Caco-2 (cell line): Measurements from ENCODE around the gene SP100. TPM values are rescaled to one million over a fixed set of nuclear protein-coding genes. Genes with fewer than 3 reads are reported as not detected.

ENCODE experiments used
- BruUV-seq: library from RNA; stranded (reverse); fragments of 400-500 nt; replicated peaks from 2 replicates; lab custom pipeline; 2021; lab: Mats Ljungman, UMichigan
- CTCF ChIA-PET: fragments of 300-600 bp; sonication (Branson Sonifier 250); formaldehyde crosslinking; loops from one replicate; lab custom pipeline; 2022; ENCODE audit warnings: antibody characterized with exemption; lab: Charles Lee
- POLR2A ChIA-PET: fragments of 300-600 bp; sonication (Branson Sonifier 250); formaldehyde crosslinking; loops from one replicate; lab custom pipeline; 2022; ENCODE audit warnings: antibody characterized with exemption; lab: Charles Lee
- DNase-seq, 2 experiments: peaks; one replicate each; pipeline versions ENCODE4 v3.0.0 to v3.0.0-alpha.2; 2020 to 2022
- H3K27me3 ChIP-seq: replicated peaks from 2 replicates; pipeline ENCODE4 v1.6.0; 2011; ENCODE audit warnings: low read length; ENCODE audit not compliant: control insufficient read depth, insufficient read depth
- H3K36me3 ChIP-seq: 2 replicates; pipeline ENCODE4 v1.5.1; 2011; ENCODE audit warnings: low read length; ENCODE audit not compliant: control insufficient read depth, insufficient read depth
- H3K4me1 ChIP-seq: fragments of 250-450 bp; sonication (Bioruptor Pico); 2 replicates; pipeline ENCODE4 v1.5.1; 2020; ENCODE audit warnings: mild to moderate bottlenecking
- H3K4me3 ChIP-seq: 2 replicates; pipeline ENCODE4 v1.5.1; 2011; ENCODE audit warnings: low read depth, mild to moderate bottlenecking, control low read depth, low read length
- H3K9me3 ChIP-seq: fragments of 250-450 bp; sonication (Bioruptor Pico); 2 replicates; pipeline ENCODE4 v1.5.1; 2020; ENCODE audit warnings: mild to moderate bottlenecking, moderate library complexity
- H3K27ac Mint-ChIP-seq: one replicate; pipeline ENCODE4 v1.8.0; 2022; ENCODE audit warnings: mixed read lengths; ENCODE audit not compliant: unreplicated experiment
- H3K27me3 Mint-ChIP-seq: one replicate; pipeline ENCODE4 v1.8.0; 2022; ENCODE audit warnings: mixed read lengths; ENCODE audit not compliant: insufficient read depth, unreplicated experiment
- H3K36me3 Mint-ChIP-seq: one replicate; pipeline ENCODE4 v1.8.0; 2022; ENCODE audit warnings: mild to moderate bottlenecking, mixed read lengths; ENCODE audit not compliant: insufficient read depth, unreplicated experiment
- H3K4me1 Mint-ChIP-seq: one replicate; pipeline ENCODE4 v1.8.0; 2022; ENCODE audit warnings: low read depth, mixed read lengths; ENCODE audit not compliant: unreplicated experiment
- H3K4me3 Mint-ChIP-seq: one replicate; pipeline ENCODE4 v1.8.0; 2022; ENCODE audit warnings: mild to moderate bottlenecking, moderate library complexity, mixed read lengths; ENCODE audit not compliant: unreplicated experiment
- H3K9me3 Mint-ChIP-seq: one replicate; pipeline ENCODE4 v1.8.0; 2022; ENCODE audit warnings: mixed read lengths; ENCODE audit not compliant: unreplicated experiment
- intact Hi-C: fragments of 100-400 bp; cut with micrococcal nuclease; formaldehyde crosslinking; loops from one replicate; pipeline ENCODE4 v1.10.0; 2022; ENCODE audit not compliant: unreplicated experiment
- total RNA-seq: library from RNA; stranded (reverse); gene quantifications from 2 replicates; pipeline ENCODE4 v1.2.3, GENCODE V29; 2022
- TF ChIP-seq, protein P1 (sequence below), 2 experiments: fragments of 200-600 bp in 1 of 2; IDR thresholded peaks; 1 replicate in 1 of 2; 2 replicates in 1 of 2; pipeline versions ENCODE4 v1.5.1 to v1.8.0; 2011 to 2022; ENCODE audit warnings: antibody characterized with exemption in 1 of 2, control low read depth in 1 of 2, inconsistent platforms in 1 of 2, low read depth in 1 of 2, low read length in 1 of 2, mild to moderate bottlenecking in 1 of 2, moderate library complexity in 1 of 2; ENCODE audit not compliant: insufficient read depth in 1 of 2, severe bottlenecking in 1 of 2, unreplicated experiment in 1 of 2

The SP100 gene
- total RNA-seq, 1 experiment from 2014 or later: 7.8 TPM

DNA sequence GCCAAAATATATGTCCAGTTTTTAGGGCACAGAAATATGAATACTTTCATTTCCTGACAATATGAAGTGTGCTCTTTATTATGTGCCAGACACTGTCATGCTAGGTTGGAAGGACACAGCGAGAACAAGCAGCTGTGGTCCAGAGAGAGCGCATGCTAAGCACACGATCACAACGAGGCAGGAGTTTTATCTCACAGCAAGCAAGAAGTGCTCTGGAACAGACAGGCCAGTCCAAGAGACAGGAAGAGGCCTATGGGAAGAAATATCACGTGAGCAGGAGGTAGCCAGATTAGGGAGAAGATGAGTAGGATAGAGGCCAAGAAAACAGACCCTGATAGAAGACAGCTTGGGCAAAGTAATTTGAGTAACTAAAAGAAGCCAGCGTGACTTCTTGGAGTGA, 161.1 kb downstream of the SP100 start:
- Histone ChIP-seq H3K4me3 (no peak overlapping the region), H3K36me3 (no peaks in the 10 kb centered on the region), H3K27me3 (no peaks in the 10 kb centered on the region), H3K9me3 (no peaks in the 10 kb centered on the region), H3K4me1 (no peaks in the 10 kb centered on the region)
- Mint-ChIP-seq H3K27me3 (peaks cover 3% of the 10 kb centered on the region), H3K9me3 (peaks cover 16% of the 10 kb centered on the region), H3K27ac (no peak overlapping the region), H3K4me1 (no peaks in the 10 kb centered on the region), H3K36me3 (no peaks in the 10 kb centered on the region), H3K4me3 (no peak overlapping the region)
- BruUV-seq: no TSS peak
- POLR2A ChIA-PET: no interaction called here
- intact Hi-C loops: no loop called here
- CTCF ChIA-PET: no interaction called here
- TF ChIP-seq, protein P1, sequence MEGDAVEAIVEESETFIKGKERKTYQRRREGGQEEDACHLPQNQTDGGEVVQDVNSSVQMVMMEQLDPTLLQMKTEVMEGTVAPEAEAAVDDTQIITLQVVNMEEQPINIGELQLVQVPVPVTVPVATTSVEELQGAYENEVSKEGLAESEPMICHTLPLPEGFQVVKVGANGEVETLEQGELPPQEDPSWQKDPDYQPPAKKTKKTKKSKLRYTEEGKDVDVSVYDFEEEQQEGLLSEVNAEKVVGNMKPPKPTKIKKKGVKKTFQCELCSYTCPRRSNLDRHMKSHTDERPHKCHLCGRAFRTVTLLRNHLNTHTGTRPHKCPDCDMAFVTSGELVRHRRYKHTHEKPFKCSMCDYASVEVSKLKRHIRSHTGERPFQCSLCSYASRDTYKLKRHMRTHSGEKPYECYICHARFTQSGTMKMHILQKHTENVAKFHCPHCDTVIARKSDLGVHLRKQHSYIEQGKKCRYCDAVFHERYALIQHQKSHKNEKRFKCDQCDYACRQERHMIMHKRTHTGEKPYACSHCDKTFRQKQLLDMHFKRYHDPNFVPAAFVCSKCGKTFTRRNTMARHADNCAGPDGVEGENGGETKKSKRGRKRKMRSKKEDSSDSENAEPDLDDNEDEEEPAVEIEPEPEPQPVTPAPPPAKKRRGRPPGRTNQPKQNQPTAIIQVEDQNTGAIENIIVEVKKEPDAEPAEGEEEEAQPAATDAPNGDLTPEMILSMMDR (IDR thresholded peaks at IDR 0.05; ENCODE audit: insufficient read depth in 1 of 2, low read depth in 1 of 2, low read length in 1 of 2, severe bottlenecking in 1 of 2, unreplicated experiment in 1 of 2): no peak
- no peak for DNase-seq

DNA sequence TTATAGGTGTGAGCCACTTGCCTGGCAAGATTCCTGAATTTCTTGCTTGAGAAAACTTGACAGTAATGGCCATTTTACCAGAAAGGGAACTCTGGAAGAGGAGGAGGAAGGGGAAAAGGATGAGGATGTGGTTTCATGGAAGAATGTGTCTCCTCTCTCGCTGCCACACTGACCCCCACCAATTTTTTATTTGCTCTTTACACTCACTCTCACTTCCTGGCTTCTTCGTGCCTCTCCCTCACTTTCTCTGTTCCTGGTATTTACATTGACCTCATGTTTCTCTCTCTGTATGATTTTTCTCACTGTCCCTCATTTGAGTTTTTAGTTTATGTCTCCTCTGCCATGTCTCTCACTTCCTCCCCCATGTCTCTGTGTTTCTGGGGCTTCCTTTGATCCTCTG, 162.1 kb downstream of the SP100 start:
- H3K9me3 Mint-ChIP-seq: peaks cover 23% of the 10 kb centered on the region
- no peaks in the 10 kb centered on the region for H3K4me1 ChIP-seq
- TF ChIP-seq, protein P1 (IDR thresholded peaks at IDR 0.05; ENCODE audit: insufficient read depth in 1 of 2, low read depth in 1 of 2, low read length in 1 of 2, severe bottlenecking in 1 of 2, unreplicated experiment in 1 of 2): no peak
- no peaks in the 10 kb centered on the region for H3K9me3 ChIP-seq
- no peaks in the 10 kb centered on the region for H3K36me3 ChIP-seq
- BruUV-seq: no TSS peak
- H3K4me3 Mint-ChIP-seq: no peak overlapping the region
- no peak overlapping the region for H3K4me3 ChIP-seq
- H3K36me3 Mint-ChIP-seq: no peaks in the 10 kb centered on the region
- CTCF ChIA-PET: no interaction called here
- intact Hi-C loops: no loop called here
- peaks cover 3% of the 10 kb centered on the region for H3K27me3 Mint-ChIP-seq
- no peak for DNase-seq
- H3K27me3 ChIP-seq: no peaks in the 10 kb centered on the region
- no peaks in the 10 kb centered on the region for H3K4me1 Mint-ChIP-seq
- no peak overlapping the region for H3K27ac Mint-ChIP-seq
- POLR2A ChIA-PET: no interaction called here

- no peaks in the 10 kb centered on the region for H3K27me3 ChIP-seq
- TF ChIP-seq, protein P1 (IDR thresholded peaks at IDR 0.05; ENCODE audit: insufficient read depth in 1 of 2, low read depth in 1 of 2, low read length in 1 of 2, severe bottlenecking in 1 of 2, unreplicated experiment in 1 of 2): no peak
- no peaks in the 10 kb centered on the region for H3K36me3 ChIP-seq
- H3K9me3 ChIP-seq: no peaks in the 10 kb centered on the region
- H3K9me3 Mint-ChIP-seq: peaks cover 9% of the 10 kb centered on the region
- H3K27me3 Mint-ChIP-seq: peaks cover 2% of the 10 kb centered on the region
- ChIA-PET CTCF (no interaction called here), POLR2A (no interaction called here)
- no TSS peak for BruUV-seq
- DNase-seq: no peak
- no peaks in the 10 kb centered on the region for H3K36me3 Mint-ChIP-seq
- no peak overlapping the region for H3K4me3 Mint-ChIP-seq
- H3K4me3 ChIP-seq: no peak overlapping the region
- H3K27ac Mint-ChIP-seq: no peak overlapping the region
- no peaks in the 10 kb centered on the region for H3K4me1 Mint-ChIP-seq
- H3K4me1 ChIP-seq: no peaks in the 10 kb centered on the region
- intact Hi-C loops: no loop called here
Measured at GRCh38 chr2:230582851-230583283, 166.9 kb downstream of the SP100 start.
